Caco-2 (cell line): Measurements from ENCODE around the gene IKZF3. TPM values are rescaled to one million over a fixed set of nuclear protein-coding genes. Genes with fewer than 3 reads are reported as not detected.

Source experiments
- BruUV-seq: library from RNA; stranded (reverse); fragments of 400-500 nt; replicated peaks from 2 replicates; lab custom pipeline; 2021; lab: Mats Ljungman, UMichigan
- CTCF ChIA-PET: fragments of 300-600 bp; sonication (Branson Sonifier 250); formaldehyde crosslinking; loops from one replicate; lab custom pipeline; 2022; ENCODE audit warnings: antibody characterized with exemption; lab: Charles Lee
- POLR2A ChIA-PET: fragments of 300-600 bp; sonication (Branson Sonifier 250); formaldehyde crosslinking; loops from one replicate; lab custom pipeline; 2022; ENCODE audit warnings: antibody characterized with exemption; lab: Charles Lee
- DNase-seq, 2 experiments: peaks; one replicate each; pipeline versions ENCODE4 v3.0.0 to v3.0.0-alpha.2; 2020 to 2022
- H3K27me3 ChIP-seq: replicated peaks from 2 replicates; pipeline ENCODE4 v1.6.0; 2011; ENCODE audit warnings: low read length; ENCODE audit not compliant: control insufficient read depth, insufficient read depth
- H3K36me3 ChIP-seq: 2 replicates; pipeline ENCODE4 v1.5.1; 2011; ENCODE audit warnings: low read length; ENCODE audit not compliant: control insufficient read depth, insufficient read depth
- H3K4me1 ChIP-seq: fragments of 250-450 bp; sonication (Bioruptor Pico); 2 replicates; pipeline ENCODE4 v1.5.1; 2020; ENCODE audit warnings: mild to moderate bottlenecking
- H3K4me3 ChIP-seq: 2 replicates; pipeline ENCODE4 v1.5.1; 2011; ENCODE audit warnings: low read depth, mild to moderate bottlenecking, control low read depth, low read length
- H3K9me3 ChIP-seq: fragments of 250-450 bp; sonication (Bioruptor Pico); 2 replicates; pipeline ENCODE4 v1.5.1; 2020; ENCODE audit warnings: mild to moderate bottlenecking, moderate library complexity
- H3K27ac Mint-ChIP-seq: one replicate; pipeline ENCODE4 v1.8.0; 2022; ENCODE audit warnings: mixed read lengths; ENCODE audit not compliant: unreplicated experiment
- H3K27me3 Mint-ChIP-seq: one replicate; pipeline ENCODE4 v1.8.0; 2022; ENCODE audit warnings: mixed read lengths; ENCODE audit not compliant: insufficient read depth, unreplicated experiment
- H3K36me3 Mint-ChIP-seq: one replicate; pipeline ENCODE4 v1.8.0; 2022; ENCODE audit warnings: mild to moderate bottlenecking, mixed read lengths; ENCODE audit not compliant: insufficient read depth, unreplicated experiment
- H3K4me1 Mint-ChIP-seq: one replicate; pipeline ENCODE4 v1.8.0; 2022; ENCODE audit warnings: low read depth, mixed read lengths; ENCODE audit not compliant: unreplicated experiment
- H3K4me3 Mint-ChIP-seq: one replicate; pipeline ENCODE4 v1.8.0; 2022; ENCODE audit warnings: mild to moderate bottlenecking, moderate library complexity, mixed read lengths; ENCODE audit not compliant: unreplicated experiment
- H3K9me3 Mint-ChIP-seq: one replicate; pipeline ENCODE4 v1.8.0; 2022; ENCODE audit warnings: mixed read lengths; ENCODE audit not compliant: unreplicated experiment
- intact Hi-C: fragments of 100-400 bp; cut with micrococcal nuclease; formaldehyde crosslinking; loops from one replicate; pipeline ENCODE4 v1.10.0; 2022; ENCODE audit not compliant: unreplicated experiment
- total RNA-seq: library from RNA; stranded (reverse); gene quantifications from 2 replicates; pipeline ENCODE4 v1.2.3, GENCODE V29; 2022
- TF ChIP-seq, protein P1 (sequence below), 2 experiments: fragments of 200-600 bp in 1 of 2; IDR thresholded peaks; 1 replicate in 1 of 2; 2 replicates in 1 of 2; pipeline versions ENCODE4 v1.5.1 to v1.8.0; 2011 to 2022; ENCODE audit warnings: antibody characterized with exemption in 1 of 2, control low read depth in 1 of 2, inconsistent platforms in 1 of 2, low read depth in 1 of 2, low read length in 1 of 2, mild to moderate bottlenecking in 1 of 2, moderate library complexity in 1 of 2; ENCODE audit not compliant: insufficient read depth in 1 of 2, severe bottlenecking in 1 of 2, unreplicated experiment in 1 of 2

IKZF3 gene
- total RNA-seq, 1 experiment from 2014 or later, result 2.8 TPM

DNA sequence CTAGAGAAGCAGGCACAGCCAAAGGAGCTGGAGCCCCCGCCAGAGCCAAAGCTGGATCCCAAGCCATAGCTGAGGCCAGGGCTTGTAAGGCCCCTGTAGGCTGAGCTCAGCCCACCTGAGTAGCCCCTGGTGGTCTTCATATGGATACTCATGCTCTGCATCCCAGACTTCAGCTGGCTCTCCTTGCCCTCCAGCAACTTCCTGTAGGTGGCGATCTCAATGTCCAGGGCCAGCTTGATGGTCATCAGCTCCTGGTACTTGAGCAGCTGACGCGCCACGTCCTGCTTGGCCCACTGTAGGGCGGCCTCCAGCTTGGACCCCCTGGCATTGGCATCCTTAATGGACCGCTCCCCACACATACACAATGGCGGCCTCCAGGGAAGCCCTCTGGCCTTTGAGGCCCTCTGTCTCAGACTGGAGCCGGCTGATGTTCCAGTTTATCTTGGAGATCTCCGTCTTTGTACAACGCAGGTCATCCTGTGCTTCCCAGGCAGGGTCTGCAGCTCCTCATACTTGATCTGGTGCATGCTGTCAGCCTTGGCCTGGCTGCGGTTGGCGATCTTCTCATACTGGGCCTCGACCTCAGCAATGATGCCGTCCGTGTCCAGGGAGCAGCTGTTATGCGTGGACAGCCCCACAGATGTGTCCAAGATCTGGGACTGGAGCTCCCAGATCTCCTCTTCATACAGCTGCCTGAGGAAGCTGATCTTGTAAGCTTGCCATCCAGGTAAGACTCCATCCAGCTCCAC, 28.9 kb downstream of the IKZF3 start:
- H3K9me3 Mint-ChIP-seq, result peaks cover 28% of the 10 kb centered on the region
- no peak overlapping the region for H3K4me3 ChIP-seq
- no peak overlapping the region for H3K27ac Mint-ChIP-seq
- no peaks in the 10 kb centered on the region for H3K4me1 ChIP-seq
- DNase-seq, result no peak
- BruUV-seq, result no TSS peak
- no peaks in the 10 kb centered on the region for H3K27me3 ChIP-seq
- no peaks in the 10 kb centered on the region for H3K27me3 Mint-ChIP-seq
- H3K36me3 Mint-ChIP-seq, result no peaks in the 10 kb centered on the region
- ChIA-PET POLR2A (interaction anchor here (0.6 kb wide), 1 partner anchor 27 kb away, joined by 3 read pairs; no protein-coding TSS in a partner anchor), CTCF (interaction anchor here (0.5 to 1.5 kb wide), 3 partner anchors 80 to 214 kb away, joined by 3 to 7 read pairs (median 5); no protein-coding TSS in a partner anchor)
- no peaks in the 10 kb centered on the region for H3K36me3 ChIP-seq
- H3K4me3 Mint-ChIP-seq, result no peak overlapping the region
- intact Hi-C loops, result no loop called here
- H3K9me3 ChIP-seq, result peaks cover 9% of the 10 kb centered on the region
- TF ChIP-seq, protein P1, sequence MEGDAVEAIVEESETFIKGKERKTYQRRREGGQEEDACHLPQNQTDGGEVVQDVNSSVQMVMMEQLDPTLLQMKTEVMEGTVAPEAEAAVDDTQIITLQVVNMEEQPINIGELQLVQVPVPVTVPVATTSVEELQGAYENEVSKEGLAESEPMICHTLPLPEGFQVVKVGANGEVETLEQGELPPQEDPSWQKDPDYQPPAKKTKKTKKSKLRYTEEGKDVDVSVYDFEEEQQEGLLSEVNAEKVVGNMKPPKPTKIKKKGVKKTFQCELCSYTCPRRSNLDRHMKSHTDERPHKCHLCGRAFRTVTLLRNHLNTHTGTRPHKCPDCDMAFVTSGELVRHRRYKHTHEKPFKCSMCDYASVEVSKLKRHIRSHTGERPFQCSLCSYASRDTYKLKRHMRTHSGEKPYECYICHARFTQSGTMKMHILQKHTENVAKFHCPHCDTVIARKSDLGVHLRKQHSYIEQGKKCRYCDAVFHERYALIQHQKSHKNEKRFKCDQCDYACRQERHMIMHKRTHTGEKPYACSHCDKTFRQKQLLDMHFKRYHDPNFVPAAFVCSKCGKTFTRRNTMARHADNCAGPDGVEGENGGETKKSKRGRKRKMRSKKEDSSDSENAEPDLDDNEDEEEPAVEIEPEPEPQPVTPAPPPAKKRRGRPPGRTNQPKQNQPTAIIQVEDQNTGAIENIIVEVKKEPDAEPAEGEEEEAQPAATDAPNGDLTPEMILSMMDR (IDR thresholded peaks at IDR 0.05; ENCODE audit: insufficient read depth in 1 of 2, low read depth in 1 of 2, low read length in 1 of 2, severe bottlenecking in 1 of 2, unreplicated experiment in 1 of 2), result no peak
- H3K4me1 Mint-ChIP-seq, result no peaks in the 10 kb centered on the region

DNA sequence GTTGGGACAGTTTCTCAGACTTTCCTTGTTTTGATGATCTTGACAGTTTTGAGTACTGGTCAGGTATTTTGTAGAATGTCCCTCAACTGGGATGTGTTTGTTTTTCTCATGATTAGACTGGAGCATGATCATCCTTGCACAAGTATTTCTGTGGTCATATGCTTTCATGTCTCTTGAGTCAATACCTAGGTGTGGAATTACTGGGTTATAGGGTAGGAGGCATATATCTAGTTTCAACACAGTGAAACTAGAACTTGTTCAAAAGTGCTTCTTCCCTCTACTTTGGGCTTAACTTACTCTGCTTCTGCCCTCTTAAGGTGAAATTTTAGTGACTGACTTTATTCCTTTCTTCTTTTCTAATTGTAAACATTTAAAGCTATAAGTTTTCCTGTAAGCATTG, 30.1 kb downstream of the IKZF3 start:
- no peak overlapping the region for H3K4me3 Mint-ChIP-seq
- TF ChIP-seq, protein P1 (IDR thresholded peaks at IDR 0.05; ENCODE audit: insufficient read depth in 1 of 2, low read depth in 1 of 2, low read length in 1 of 2, severe bottlenecking in 1 of 2, unreplicated experiment in 1 of 2), result no peak
- no peaks in the 10 kb centered on the region for H3K4me1 ChIP-seq
- H3K4me3 ChIP-seq, result no peak overlapping the region
- no peak for DNase-seq
- H3K9me3 Mint-ChIP-seq, result peaks cover 22% of the 10 kb centered on the region
- BruUV-seq, result no TSS peak
- H3K36me3 Mint-ChIP-seq, result no peaks in the 10 kb centered on the region
- POLR2A ChIA-PET, result no interaction called here
- H3K36me3 ChIP-seq, result no peaks in the 10 kb centered on the region
- CTCF ChIA-PET, result interaction anchor here (1.0 to 1.5 kb wide), 2 partner anchors 199 to 212 kb away, joined by 3 to 5 read pairs; no protein-coding TSS in a partner anchor
- no peak overlapping the region for H3K27ac Mint-ChIP-seq
- H3K27me3 ChIP-seq, result no peaks in the 10 kb centered on the region
- H3K9me3 ChIP-seq, result peaks cover 9% of the 10 kb centered on the region
- H3K4me1 Mint-ChIP-seq, result no peaks in the 10 kb centered on the region
- intact Hi-C loops, result no loop called here
- H3K27me3 Mint-ChIP-seq, result no peaks in the 10 kb centered on the region

DNA sequence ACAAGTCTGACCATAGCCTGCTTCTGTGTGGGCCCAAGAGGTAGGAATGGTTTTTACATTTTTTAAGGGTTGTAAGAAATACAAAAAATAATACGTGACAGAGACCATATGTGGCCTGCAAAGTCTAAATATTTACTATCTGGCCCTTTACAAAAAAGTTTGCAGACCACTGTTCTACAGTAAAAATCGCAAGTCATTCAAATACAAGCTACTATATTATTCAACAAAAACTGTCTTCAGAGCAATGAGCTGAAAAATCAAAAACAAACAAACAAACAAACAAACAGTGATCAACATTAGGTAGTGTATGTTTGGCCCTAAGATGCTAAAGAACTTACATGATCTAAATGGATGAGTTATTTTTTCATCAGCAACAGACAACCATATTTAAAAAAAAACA, 32.5 kb downstream of the IKZF3 start:
- Histone ChIP-seq H3K36me3 (no peaks in the 10 kb centered on the region), H3K4me1 (peaks cover 6% of the 10 kb centered on the region; the same call in 1 of the 2 replicates), H3K9me3 (no peaks in the 10 kb centered on the region), H3K27me3 (no peaks in the 10 kb centered on the region), H3K4me3 (no peak overlapping the region)
- BruUV-seq, result no TSS peak
- Mint-ChIP-seq H3K9me3 (peaks cover 8% of the 10 kb centered on the region), H3K36me3 (no peaks in the 10 kb centered on the region), H3K4me1 (peaks cover 7% of the 10 kb centered on the region), H3K27ac (no peak overlapping the region), H3K4me3 (no peak overlapping the region), H3K27me3 (no peaks in the 10 kb centered on the region)
- intact Hi-C loops, result no loop called here
- POLR2A ChIA-PET, result no interaction called here
- DNase-seq, result no peak
- TF ChIP-seq, protein P1 (IDR thresholded peaks at IDR 0.05; ENCODE audit: insufficient read depth in 1 of 2, low read depth in 1 of 2, low read length in 1 of 2, severe bottlenecking in 1 of 2, unreplicated experiment in 1 of 2), result no peak
- CTCF ChIA-PET, result no interaction called here
